Choroid plexus epithelial cell (primary cell): ENCODE results near the gene SMIM44.

Source experiments
- DNase-seq: peaks from one replicate; pipeline ENCODE4 v3.0.0-alpha.2; 2010; ENCODE audit warnings: low read depth
- H3K4me3 ChIP-seq: 2 replicates; pipeline ENCODE4 v1.5.1; 2011; ENCODE audit warnings: low read depth, mild to moderate bottlenecking, control low read depth, low read length, moderate library complexity
- CTCF ChIP-seq: conservative IDR thresholded peaks from 2 replicates; pipeline ENCODE4 v1.5.1; 2011; ENCODE audit warnings: low read depth, mild to moderate bottlenecking, control low read depth, inconsistent platforms, low read length, moderate library complexity

The SMIM44 gene

GRCh38 chr19:3517638-3518037 lies 34.4 kb upstream of the SMIM44 start:
- H3K4me3 ChIP-seq: no peak overlapping the region
- no peak for DNase-seq
- TF ChIP-seq CTCF: no peak

DNA sequence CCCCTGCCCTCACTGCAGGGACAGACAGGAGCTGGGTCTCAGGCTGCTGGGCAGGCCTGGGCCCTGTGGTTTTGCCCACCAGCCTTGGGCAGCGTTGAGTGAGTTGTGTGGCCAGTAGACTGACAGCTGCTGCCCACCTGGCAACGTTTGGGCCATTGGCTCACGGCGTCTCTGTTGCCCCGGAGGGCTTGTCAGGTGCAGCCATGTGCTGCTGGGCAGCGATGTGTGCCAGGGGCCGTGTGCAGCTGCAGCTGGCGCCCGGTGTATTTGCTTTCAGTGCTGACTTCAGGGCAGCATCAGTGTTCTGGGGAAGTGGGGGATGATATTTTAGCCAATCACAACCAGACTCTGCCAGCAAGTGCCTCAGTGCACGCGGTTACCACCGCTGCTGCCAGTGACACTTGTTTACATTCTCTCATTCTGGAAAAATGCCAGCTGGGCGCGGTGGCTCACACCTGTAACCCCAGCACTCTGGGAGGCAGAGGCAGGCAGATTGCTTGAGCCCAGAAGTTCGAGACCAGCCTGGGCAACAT lies 33.5 kb upstream of the SMIM44 start:
- no peak overlapping the region for H3K4me3 ChIP-seq
- no peak for TF ChIP-seq CTCF
- no peak for DNase-seq

- DNase-seq: no peak
Observed at GRCh38 chr19:3515891-3516422, 32.7 kb upstream of the SMIM44 start.

DNA sequence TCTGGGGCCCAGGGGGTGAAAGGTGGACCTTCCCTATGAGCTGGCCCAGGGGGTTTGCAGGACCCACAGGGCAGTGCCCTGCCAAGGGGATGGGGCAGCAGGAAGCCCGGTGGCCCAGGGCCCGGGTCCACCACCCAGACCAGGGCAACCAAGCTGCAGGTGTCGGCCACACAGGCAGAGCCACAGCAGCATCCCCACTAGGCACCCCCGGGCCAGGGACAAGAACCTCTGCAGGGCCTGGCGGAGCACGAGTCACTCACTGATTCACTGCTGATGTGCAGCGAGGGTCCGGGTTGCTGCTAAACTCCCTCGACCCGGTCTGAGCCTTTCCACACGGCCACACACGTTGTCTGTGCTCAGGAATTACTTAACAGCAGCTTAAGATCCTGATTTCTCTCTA lies 31.7 kb upstream of the SMIM44 start:
- TF ChIP-seq CTCF: no peak
- no peak for DNase-seq
- no peak overlapping the region for H3K4me3 ChIP-seq

More at GRCh38 chr19:3515891-3516422, 32.7 kb upstream of the SMIM44 start:
- H3K4me3 ChIP-seq: no peak overlapping the region
- no peak for TF ChIP-seq CTCF

DNA sequence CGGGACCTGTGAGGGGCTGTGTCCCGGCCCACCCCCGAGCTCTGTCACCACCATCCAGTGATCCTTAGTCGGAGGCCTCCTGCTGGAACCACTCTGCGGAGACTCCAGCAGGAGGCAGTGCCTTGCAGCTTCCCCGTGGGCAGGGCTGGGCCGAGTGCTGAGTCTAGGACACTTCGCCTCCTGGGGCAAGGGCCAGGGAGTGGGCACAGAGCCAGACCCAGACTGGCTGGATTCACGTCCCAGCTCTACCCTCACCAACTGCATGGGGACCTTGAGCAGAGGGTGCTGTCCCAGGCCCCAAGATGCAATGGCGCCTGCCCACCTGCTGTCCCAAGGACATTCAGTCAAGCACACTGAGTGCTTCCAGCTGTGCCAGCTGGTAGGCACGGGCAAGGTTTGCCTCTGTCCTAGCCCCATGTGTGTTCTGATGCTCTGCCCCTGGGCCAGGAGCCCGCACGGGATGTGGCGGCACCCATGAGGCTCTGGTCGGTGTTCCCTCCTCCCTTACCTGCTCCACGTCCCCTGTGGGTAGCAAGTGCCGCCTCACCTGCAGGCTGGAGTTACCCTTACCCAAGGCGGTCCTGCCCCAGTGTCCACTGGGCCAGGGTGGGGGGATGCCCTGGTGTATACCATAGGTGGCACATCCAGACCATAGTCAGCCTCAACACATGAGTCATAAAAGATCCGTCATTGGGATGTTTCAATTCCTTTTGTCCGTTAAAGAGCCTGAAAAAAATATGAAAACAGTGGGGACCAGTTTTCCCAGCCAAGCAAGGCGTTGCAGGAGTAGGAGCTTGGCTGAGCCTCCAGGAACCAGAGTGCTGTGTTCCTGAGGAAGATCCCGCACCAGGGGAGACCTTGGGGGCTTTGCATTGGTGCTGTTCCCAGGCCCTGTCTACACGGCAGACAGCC lies 30.2 kb upstream of the SMIM44 start:
- no peak overlapping the region for H3K4me3 ChIP-seq
- DNase-seq: no peak
- TF ChIP-seq CTCF: peak; percentile 20

DNA sequence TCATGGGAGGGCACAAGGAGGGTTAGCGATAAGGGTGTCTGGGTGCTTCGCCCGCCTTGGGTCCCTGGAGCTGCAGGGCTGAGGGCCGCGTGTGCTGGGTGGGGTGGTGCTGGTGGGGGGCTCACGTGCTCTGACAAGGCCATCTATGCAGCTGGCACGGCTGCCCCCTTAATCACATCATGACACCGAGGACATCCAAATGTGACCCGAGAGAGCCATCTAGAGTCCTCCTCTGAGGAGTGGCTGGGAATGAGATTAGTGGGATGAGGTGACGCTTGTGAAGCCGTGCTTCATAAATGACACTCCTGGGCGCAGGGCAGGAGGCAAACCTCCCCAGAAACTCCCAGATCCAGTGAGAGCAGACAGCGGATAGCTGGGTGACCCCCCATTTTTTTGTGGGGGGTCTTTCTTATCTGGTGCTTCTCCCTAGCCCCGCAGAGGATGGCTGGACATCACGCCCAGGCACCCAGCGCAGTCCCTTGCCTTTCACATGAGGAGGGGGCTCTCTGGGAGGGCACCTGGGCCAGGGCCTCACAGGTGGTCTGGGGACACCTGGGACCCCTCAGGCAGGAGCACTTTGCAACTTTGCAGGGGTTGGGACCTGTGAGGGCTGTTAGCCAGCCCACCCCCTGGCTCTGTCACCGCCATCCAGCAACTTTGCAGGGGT lies 29.5 kb upstream of the SMIM44 start:
- no peak for TF ChIP-seq CTCF
- no peak overlapping the region for H3K4me3 ChIP-seq
- no peak for DNase-seq
